Measurements from ENCODE around the gene VDAC1.
"Not testable (repeated sequence)": the region's sequence is repeated elsewhere in the genome, so short reads cannot be mapped to it uniquely, and the experiment has no call there.

The VDAC1 gene

GRCh38 chr5:133939668-133940067 is 65.1 kb downstream of the VDAC1 start:
- DNase-seq (ENCODE audit: low read depth), result no peak

DNA sequence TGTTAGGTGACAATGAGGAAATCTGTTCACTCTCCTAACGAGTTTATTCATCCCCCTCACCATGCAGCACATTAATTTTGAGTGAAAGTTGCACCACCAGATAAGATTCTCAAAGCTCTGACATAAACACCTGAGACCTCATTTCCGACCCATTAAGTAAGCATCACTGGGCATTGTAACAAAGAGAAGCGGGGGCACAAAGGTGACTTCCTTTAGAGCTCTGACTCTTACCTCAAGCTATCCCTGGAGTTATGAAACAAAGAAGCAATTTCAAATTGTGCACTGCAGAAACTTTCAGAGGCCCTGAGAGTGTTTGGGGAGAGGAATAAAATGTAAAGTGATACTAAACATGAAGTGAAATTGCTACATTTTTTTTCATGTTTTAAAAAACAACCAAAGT is 65.8 kb downstream of the VDAC1 start:
- DNase-seq (ENCODE audit: low read depth), result no peak

DNA sequence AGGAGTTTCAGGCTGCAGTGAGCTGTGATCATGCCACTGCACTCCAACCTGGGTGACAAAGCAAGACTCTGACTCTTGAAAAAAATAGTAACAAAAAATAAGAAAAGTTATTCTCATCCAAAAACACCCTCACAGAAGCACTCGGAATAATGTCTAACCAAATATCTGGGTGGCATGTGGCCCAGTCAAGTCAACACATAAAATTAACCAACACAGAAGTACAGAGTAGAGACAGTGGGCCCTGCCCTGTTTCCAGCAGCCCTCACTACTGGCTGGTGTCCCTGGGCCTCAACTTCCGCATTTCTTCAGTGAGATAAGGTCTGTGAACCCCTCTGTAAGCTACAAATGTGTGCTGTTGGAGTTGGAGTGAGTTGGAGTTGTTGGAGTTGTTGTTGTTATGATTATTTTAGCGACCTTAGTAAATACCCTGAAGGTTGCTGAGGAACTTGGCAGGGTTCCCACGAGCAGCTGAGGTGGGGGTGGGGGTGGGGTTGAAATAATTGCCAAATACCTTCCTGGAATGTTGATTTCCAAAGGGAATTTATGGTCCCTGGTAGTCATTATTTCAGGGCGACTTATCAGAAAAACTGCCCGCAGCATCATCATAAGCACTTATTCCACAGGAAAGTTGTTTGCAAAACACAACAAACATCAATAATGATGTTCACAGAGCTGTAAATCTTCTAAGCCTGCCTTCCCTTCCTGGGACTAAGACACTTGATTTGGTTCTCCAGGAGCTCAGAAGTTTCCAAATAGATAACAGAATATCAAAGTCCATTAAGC is 66.5 kb downstream of the VDAC1 start:
- DNase-seq (ENCODE audit: low read depth), result no peak

GRCh38 chr5:133937628-133938027 is 67.1 kb downstream of the VDAC1 start:
- DNase-seq (ENCODE audit: low read depth), result not testable (repeated sequence)

DNA sequence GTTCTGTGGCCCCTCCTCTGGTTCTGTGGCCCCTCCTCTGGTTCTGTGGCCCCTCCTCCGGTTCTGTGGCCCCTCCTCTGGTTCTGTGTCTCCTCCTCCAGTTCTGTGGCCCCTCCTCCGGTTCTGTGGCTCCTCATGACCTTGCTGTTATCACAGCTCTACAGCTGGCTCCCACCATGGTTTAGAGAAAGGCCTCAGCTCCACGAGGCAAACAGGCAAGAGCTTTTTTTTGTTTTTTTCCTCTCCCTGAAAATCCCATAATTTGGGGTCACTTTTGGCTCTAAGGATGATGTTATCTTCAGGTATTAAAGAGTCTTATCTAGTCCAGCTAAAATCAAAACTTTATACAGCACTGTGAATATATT is 68.1 kb downstream of the VDAC1 start:
- DNase-seq (ENCODE audit: low read depth), result no peak

- DNase-seq (ENCODE audit: low read depth), result not testable (repeated sequence)
Observed at GRCh38 chr5:133935991-133936650, 68.7 kb downstream of the VDAC1 start.

- no peak for DNase-seq (ENCODE audit: low read depth)
Observed at GRCh38 chr5:133935667-133935940, 69.2 kb downstream of the VDAC1 start.

- DNase-seq (ENCODE audit: low read depth), result no peak
Observed at GRCh38 chr5:133934822-133935666, 69.7 kb downstream of the VDAC1 start.

DNA sequence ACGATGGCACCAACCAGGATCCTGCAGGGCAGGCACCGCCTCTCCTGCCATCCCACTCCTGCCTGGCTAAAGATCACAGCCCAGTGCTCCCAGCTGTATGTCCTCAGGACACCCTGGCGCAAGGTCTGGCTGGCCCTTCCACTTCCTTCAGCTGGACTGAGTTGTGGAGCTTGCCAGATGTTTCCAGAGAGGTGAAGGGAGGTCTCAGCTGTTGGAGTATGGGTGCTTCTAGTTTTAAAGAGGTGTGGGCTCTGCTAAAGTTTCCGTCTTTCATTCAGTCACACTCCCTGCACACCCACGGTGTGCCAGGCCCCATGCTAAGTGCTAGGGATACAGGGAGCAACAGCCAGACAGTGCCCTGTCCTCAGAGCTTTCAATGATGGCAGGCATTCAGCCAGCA is 70.5 kb downstream of the VDAC1 start:
- DNase-seq (ENCODE audit: low read depth), result no peak

GRCh38 chr5:133933670-133934295 is 71.0 kb downstream of the VDAC1 start:
- no peak for DNase-seq (ENCODE audit: low read depth)

GRCh38 chr5:133933169-133933509 is 71.6 kb downstream of the VDAC1 start:
- no peak for DNase-seq (ENCODE audit: low read depth)

GRCh38 chr5:133932441-133933168 is 72.2 kb downstream of the VDAC1 start:
- no peak for DNase-seq (ENCODE audit: low read depth)

DNA sequence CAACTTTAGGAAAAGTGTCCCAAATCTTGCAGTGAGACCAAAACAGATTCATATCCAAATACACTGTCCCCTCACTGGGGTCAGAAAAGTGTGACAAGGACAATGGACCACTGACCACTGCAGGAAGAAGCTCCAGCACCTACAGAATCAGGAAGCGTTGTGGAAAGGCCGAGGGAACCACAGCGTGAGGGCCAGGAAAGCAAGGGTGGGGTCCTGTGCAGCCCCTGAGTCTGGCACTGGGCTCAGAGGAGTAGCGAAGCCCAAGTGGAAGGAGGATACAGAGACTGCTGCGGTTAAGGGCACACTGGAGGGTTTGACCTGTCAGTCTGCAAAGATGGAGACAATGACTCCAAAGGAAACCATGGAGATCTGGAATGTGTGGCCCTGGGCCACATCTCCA is 73.2 kb downstream of the VDAC1 start:
- DNase-seq (ENCODE audit: low read depth), result no peak

GRCh38 chr5:133930813-133931090 is 74.0 kb downstream of the VDAC1 start:
- no peak for DNase-seq (ENCODE audit: low read depth)

GRCh38 chr5:133930061-133930812 is 74.5 kb downstream of the VDAC1 start:
- no peak for DNase-seq (ENCODE audit: low read depth)

DNA sequence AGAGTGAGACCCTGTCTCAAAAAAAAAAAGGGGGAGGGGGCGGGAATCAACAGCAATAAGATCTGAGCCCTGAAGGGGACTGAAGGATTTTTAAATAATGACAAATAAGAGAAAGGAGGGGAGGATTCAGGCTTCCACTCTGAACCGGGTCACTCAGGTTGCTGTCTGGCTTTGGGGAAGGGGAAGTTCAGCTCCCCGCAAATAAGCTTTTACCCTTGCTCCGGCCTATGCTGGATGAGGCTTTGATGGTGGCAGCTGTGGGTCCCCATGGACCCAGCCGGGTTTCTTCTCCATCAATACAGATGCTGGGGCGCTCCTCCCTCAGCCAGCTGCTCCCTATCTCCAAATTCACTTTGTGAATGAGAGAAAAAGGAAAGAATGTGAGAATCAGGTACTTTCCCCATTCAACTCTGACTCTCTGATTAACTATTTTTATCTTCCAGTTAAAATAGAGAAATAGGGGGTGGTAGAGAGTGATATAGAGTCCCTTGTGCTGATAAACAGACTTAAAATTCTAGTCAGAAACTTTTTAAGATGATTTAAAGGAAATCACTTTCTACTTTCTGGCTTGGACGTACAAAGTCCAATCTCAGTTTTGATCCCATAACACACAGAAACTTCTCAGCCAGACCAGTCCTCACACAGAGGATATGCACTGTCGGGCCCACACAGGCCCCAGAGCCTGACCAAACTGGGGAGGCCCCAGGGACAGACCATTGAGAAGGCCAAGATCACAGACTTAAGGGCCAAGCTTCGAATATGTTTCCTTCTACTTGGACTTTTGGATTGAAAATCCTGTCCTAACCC is 76.0 kb downstream of the VDAC1 start:
- no peak for DNase-seq (ENCODE audit: low read depth)

- DNase-seq (ENCODE audit: low read depth), result no peak
Observed at GRCh38 chr5:133927300-133928180, 77.2 kb downstream of the VDAC1 start.

DNA sequence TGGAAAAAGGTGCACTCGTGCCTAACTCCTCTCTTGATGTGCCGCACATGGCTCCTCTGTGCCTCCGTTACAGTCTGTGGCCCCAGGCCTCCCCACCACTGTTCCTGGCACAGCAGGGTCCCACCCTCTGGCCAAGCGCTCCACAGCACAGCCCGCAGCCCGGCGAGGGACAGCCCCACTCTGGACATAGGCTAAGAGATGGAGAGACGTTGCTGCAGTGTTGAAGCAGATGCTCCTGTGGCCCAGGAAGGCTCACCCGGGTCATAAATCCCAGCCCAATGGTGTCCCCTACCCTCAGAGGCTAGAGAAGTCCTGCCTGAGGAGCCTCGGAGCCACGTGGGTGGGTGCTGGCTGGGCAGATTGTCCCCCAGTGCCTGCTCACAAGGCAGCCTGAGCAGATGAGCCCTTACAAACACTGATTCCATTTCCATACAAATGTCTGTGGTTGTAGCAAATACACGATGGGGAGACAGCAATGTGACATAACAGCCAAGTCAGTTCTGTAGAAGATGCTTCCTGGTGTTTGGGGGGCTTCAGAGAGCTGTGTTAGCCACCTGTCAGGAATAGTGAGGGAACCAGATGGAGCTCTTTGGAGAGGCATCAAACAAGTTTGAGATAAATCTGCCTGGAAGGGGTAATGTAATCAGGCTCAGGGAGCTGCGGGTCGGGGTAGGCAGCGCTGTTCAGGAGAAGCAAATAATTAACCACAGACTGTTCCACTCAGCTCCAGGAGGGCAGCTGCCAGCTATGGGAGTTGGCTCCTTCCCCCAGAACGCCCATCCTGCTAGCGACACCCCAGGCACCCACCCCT is 78.1 kb downstream of the VDAC1 start:
- DNase-seq (ENCODE audit: low read depth), result no peak
